GM18951 (cell line): Measurements from ENCODE around the gene OXCT1.

Experiments used
- POLR2A ChIP-seq: IDR thresholded peaks from 4 replicates; pipeline ENCODE4 v1.6.1; 2011; ENCODE audit warnings: mild to moderate bottlenecking; ENCODE audit not compliant: insufficient read length, insufficient read depth; ENCODE audit errors: extremely low read depth
- in situ Hi-C: fragments of 300-500 bp; cut with MboI; formaldehyde crosslinking; loops from one replicate; pipeline ENCODE4 v1.12.0; 2022; ENCODE audit warnings: low sequenced_read_pairs, mixed read lengths, inconsistent platforms; ENCODE audit not compliant: unreplicated experiment

OXCT1 gene

GRCh38 chr5:41683181-41683580 is 187.0 kb downstream of the OXCT1 start:
- in situ Hi-C loops = no loop called here
- TF ChIP-seq POLR2A = no peak

DNA sequence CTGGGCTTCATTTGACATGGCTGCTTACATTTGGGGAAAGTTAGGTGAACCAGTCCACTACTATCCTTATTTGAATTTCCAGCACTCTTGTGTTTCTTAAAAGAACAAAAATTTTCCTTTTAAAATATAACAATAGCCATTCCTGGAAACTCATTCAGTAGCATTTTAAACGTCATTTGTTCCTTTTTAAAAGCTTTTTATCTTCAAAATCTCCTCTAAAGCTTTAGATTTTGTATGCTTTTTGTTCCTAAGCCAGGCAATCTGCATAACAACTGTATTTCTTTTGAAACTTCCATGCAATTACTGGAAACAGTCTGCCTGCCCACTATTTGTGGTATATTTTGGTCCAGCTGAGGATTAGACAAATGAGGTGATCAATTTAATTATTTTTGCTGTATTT is 187.6 kb downstream of the OXCT1 start:
- in situ Hi-C loops = no loop called here
- no peak for TF ChIP-seq POLR2A

DNA sequence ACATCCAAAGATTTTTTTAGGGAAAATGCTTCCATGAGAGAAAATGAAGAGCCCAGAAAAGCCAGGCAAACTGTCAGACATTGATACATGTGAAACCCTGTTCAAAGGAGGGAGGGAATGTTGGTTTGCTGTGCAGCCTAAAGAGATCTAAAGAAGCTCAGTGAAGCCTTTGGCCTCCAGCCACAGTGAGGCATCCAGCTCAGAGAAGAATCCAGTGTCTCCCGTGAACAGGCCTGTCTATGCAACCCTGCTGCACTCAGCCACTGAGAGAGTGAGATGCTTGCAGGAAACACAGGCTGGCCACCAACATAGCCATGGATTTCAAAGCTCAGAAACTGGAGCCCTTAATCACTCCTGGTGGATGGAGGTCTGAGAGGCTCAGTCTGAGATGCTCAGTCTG is 188.4 kb downstream of the OXCT1 start:
- in situ Hi-C loops = no loop called here
- no peak for TF ChIP-seq POLR2A
